Right kidney (tissue), 1 donor: Measurements from ENCODE around the gene SPTSSA.
"Not testable (repeated sequence)": the region's sequence is repeated elsewhere in the genome, so short reads cannot be mapped to it uniquely, and the experiment has no call there.

Experiments used
- DNase-seq: peaks from one replicate; pipeline ENCODE4 v3.0.0-alpha.2; 2016

SPTSSA gene

GRCh38 chr14:34428102-34428466 is 34.0 kb downstream of the SPTSSA start:
- DNase-seq = not testable (repeated sequence)

GRCh38 chr14:34426313-34427295 is 35.4 kb downstream of the SPTSSA start:
- no peak for DNase-seq

- no peak for DNase-seq
These were observed 36.8 kb downstream of the SPTSSA start for GRCh38 chr14:34425095-34425851.

DNA sequence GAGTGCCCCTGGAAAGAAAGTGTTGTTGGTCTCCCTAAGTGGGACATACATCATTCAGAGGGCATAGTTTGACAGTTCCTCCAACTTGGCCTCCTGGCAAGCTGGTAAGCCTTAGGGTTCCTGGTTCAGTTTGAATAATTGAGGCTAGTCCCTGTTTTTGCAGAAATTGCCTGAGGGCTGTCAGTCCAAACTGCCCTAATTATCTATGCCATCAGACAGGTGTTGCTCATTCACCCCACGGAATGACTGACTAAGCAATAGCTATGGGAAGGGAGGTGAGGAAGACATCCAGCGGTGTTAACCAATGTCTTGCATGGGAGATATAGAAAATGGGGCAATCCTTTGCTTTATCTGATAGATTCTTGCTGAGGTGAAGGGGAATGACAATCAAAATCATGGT is 37.6 kb downstream of the SPTSSA start:
- no peak for DNase-seq

- DNase-seq = no peak
These were observed 38.6 kb downstream of the SPTSSA start for GRCh38 chr14:34423445-34423844.

DNA sequence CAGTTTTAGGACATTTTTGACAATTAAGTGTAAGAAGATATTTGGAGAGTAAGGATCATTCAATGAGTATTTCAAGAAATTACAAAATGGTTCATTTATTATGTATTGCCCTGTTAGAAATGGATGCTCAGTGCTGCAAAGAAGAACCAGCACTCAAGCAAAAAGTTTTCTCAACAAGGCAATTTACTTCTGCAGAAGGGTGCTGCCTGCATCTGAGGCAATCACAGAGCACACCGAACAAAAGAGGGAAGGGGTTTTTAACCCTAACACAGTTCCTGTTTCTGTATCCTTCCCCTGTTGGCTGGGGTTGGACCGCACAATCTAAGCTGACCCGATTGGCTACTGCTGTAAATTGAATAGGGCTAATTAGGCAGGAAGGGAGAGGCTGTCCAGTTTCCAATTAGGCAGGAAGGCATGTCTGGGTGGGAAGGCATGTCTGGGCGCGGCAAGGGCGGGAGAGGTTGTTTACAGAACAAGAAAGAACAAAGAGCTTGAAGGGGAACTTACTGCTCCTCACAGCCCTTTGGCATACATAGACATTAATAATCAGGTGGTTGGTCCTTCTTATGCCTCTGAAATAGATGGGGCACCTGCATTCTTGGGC is 41.4 kb downstream of the SPTSSA start:
- no peak for DNase-seq

DNA sequence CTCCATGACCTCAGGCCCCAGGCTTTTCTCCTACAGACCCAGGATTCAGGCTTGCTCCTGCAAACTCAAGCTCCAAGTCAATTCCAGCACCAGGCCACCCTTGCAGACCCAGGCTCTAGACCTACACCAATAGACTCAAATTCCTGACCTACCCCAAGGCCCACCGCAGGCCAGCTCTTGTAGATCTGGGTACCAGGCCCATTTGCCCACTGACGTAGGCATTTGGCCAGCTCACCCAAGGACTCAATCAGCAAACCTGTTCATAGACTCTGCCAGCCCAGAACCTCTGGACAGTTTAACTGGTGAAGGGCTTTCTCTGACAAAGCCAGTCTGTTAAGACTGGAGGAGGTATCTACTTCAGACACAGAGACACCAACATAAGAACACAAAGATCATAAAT is 52.3 kb downstream of the SPTSSA start:
- no peak for DNase-seq

- DNase-seq = no peak
These were observed 54.1 kb downstream of the SPTSSA start for GRCh38 chr14:34407951-34408350.

DNA sequence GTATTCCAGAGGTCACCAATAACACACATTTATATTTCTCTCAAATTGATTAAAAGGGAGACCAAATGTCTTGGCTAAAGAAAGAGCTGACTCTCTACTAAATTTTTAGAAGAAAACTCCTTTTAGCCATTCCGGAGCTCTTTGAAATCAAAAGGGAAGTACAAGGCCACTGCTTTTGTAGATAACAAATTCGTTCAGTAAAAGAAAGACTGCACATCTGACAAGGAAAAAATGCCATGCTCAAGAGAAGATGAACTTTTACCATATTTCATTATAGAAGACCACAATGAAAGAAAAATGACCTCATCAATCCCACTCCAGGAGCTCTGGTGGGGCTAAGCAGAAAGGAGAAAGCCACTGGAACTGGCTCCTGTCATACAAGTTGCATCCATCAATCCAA is 57.6 kb downstream of the SPTSSA start:
- no peak for DNase-seq

DNA sequence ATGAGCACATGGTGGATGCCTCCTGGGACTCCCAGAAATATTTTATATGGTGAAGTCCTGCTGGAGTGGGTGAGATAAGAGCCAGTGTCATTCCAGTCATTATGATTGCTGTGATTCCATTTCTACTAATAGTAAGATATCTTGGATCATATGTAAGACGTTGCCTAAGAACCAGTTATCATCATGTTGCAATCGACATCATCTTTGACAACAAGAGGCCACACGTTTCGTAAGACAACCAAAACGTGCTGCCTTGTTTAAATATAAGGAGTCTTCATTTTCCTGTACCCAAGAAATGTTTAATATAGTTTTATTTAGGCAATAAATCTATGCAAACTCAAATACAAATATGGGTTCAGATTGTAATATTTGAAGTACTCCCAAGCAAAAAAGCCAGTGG is 58.4 kb downstream of the SPTSSA start:
- no peak for DNase-seq

DNA sequence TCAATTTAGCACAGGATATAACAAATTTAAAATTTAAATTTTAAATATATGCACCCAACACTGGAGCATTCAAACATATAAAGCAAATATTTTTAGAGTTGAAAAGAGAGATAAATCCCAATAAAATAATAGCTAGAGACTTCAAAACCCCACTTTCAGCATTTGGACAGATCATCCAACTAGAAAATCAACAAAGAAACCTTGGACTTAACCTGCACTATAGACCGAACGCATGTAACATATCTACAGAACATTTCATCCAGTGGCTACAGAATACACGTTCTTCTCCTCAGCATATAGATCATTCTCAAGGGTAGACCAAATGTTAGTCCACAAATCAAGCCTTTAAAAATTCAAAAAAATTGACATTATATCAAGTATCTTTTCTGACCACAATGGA is 64.0 kb downstream of the SPTSSA start:
- DNase-seq = no peak

GRCh38 chr14:34387974-34388516 is 74.0 kb downstream of the SPTSSA start:
- no peak for DNase-seq

- DNase-seq = no peak
These were observed 75.1 kb downstream of the SPTSSA start for GRCh38 chr14:34386865-34387485.

- DNase-seq = not testable (repeated sequence)
These were observed 76.2 kb downstream of the SPTSSA start for GRCh38 chr14:34385881-34386280.

- DNase-seq = no peak
These were observed 78.2 kb downstream of the SPTSSA start for GRCh38 chr14:34383839-34384238.
